Tibial nerve (tissue), 3 donors: ENCODE measurements around the gene YES1.

ENCODE experiments used
- POLR2A ChIP-seq, 2 donors: fragments of 450-650 bp; IDR thresholded peaks; one replicate each; pipeline ENCODE4 v1.6.1; 2017; ENCODE audit warnings: antibody characterized with exemption in 2 of 2, mild to moderate bottlenecking in 2 of 2, moderate library complexity in 2 of 2
- TF ChIP-seq, protein P1 (sequence below), 5 experiments: fragments of 200-600 bp in 3 of 5; fragments of 450-650 bp in 2 of 5; sonication (generic) in 3 of 5; IDR thresholded peaks; one replicate each; pipeline ENCODE4 v1.5.1; 2016 to 2019; ENCODE audit warnings: antibody characterized with exemption in 5 of 5, mild to moderate bottlenecking in 3 of 5, moderate library complexity in 2 of 5

DNA sequence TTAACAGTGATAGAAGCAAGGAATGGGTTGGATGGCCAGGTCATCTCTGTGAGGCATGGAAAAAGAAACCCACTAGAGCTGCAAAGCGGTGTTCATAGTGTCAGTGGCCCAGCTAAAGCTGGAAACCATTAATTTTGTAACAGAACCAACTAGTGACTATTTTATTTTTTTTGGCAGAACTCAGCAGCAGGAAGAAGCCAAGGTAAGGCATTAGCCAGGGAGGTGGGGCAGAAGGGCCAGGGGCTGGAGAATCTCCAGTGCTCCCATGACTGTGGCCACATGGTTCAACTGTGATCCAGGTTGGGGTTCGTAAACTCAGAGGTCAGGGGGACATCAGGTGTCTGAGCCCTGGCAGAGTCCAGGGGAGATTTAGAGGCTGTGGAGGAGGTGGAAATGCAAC, 25.9 kb upstream of the YES1 start:
- no peak for TF ChIP-seq POLR2A (IDR thresholded peaks at IDR 0.05)
- TF ChIP-seq, protein P1, sequence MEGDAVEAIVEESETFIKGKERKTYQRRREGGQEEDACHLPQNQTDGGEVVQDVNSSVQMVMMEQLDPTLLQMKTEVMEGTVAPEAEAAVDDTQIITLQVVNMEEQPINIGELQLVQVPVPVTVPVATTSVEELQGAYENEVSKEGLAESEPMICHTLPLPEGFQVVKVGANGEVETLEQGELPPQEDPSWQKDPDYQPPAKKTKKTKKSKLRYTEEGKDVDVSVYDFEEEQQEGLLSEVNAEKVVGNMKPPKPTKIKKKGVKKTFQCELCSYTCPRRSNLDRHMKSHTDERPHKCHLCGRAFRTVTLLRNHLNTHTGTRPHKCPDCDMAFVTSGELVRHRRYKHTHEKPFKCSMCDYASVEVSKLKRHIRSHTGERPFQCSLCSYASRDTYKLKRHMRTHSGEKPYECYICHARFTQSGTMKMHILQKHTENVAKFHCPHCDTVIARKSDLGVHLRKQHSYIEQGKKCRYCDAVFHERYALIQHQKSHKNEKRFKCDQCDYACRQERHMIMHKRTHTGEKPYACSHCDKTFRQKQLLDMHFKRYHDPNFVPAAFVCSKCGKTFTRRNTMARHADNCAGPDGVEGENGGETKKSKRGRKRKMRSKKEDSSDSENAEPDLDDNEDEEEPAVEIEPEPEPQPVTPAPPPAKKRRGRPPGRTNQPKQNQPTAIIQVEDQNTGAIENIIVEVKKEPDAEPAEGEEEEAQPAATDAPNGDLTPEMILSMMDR (IDR thresholded peaks at IDR 0.05) = no peak
